GM19023 (cell line): ENCODE data around the gene PKDCC.
"Not testable (repeated sequence)": the region's sequence is repeated elsewhere in the genome, so short reads cannot be mapped to it uniquely, and the experiment has no call there.

Experiments used
- ATAC-seq: cut with Tn5 transposase; IDR thresholded peaks from one replicate; pipeline ENCODE4 v1.9.1; 2021; ENCODE audit warnings: mild to moderate bottlenecking, moderate library complexity; ENCODE audit not compliant: unreplicated experiment

PKDCC gene

DNA sequence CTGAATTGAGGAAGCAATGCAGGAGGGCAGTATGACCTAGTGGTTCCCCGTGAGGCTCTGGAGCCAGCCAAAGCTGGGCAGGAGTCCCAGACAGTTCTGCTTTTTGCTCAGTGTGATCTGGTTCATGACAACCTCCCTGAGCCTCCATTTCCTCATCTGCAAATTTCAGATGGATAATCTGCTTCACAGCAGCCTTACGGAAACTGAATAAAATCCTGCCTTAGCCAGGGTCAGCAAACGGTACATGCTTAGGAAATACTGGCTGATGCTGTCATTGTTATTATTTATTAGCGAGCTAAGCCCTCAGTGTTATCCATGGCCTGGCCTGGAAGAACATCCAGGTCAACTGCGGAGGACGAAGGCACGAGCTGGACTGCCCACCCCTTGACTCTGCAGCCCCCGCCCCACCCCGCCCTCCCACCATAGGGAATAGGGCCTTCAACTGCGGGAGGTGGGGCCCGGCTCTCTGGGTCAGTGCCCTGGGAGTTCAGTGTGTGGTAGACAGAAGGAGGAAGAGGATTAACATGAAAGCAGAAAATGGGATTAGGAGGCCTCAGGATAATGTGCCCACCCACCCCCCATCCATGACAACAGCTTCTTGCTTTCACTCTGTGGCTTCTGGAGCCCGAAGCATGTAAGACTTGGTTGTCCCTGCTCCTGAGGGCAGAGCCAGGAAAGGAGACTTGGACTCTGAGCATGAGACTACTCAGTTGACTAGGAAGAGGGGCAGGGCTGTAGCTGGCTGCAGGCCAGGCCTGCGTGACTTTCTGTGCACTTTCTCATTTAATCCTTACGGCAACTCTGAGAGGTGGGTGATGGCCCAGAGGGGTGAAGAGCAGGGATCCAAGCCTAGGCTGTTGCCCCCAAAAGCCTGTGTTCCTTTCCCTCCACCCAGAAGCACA, 13.1 kb downstream of the PKDCC start:
- no peak for ATAC-seq

GRCh38 chr2:42061839-42062238, 14.0 kb downstream of the PKDCC start:
- no peak for ATAC-seq

- no peak for ATAC-seq
Measured at GRCh38 chr2:42063431-42064171, 15.8 kb downstream of the PKDCC start.

- no peak for ATAC-seq
Measured at GRCh38 chr2:42064417-42064942, 16.7 kb downstream of the PKDCC start.

GRCh38 chr2:42065753-42066152, 17.9 kb downstream of the PKDCC start:
- ATAC-seq = not testable (repeated sequence)

- ATAC-seq = not testable (repeated sequence)
Measured at GRCh38 chr2:42067001-42067400, 19.2 kb downstream of the PKDCC start.

- no peak for ATAC-seq
Measured at GRCh38 chr2:42067521-42067920, 19.7 kb downstream of the PKDCC start.

GRCh38 chr2:42068571-42069178, 20.9 kb downstream of the PKDCC start:
- no peak for ATAC-seq

DNA sequence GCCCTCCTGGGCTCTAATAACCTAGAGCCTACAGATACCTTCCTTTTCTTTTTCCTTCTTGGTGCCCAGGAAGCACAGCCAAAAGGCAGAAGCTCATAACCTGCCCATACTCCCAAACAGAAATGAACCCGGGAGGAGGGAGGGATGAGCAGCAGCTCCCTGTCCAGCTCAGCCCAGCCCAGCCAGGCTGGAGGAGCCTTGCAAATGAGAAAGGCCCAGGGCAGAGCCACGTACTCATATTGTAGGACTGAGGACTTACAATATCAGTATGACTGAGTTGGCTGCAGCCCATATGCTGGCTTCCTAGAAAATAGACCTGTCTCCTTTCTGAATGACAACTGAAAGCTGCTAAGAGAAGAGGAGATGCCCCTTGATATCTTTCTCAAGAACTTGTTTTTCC, 21.7 kb downstream of the PKDCC start:
- no peak for ATAC-seq

DNA sequence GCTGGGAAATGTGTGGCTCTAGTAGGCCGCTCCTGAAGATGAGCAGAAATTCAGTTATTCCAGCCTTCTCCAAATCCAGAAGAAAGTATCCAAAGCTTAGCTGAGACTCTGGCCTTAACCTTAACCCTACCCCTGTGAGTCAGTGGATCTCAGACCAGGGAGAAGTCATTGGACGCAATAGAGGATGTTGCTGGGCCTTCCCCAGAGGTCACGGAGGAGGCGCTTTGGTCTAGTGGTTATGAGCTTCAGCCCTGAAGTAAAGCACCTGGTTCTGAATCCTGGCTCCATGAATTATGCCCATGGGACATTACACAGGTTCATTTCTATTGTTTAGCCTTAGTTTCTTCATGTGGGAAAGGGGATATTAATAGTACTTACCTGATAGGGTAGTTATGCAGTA, 24.0 kb downstream of the PKDCC start:
- no peak for ATAC-seq

GRCh38 chr2:42072349-42073118, 24.7 kb downstream of the PKDCC start:
- no peak for ATAC-seq

GRCh38 chr2:42073739-42074503, 26.1 kb downstream of the PKDCC start:
- ATAC-seq = no peak

GRCh38 chr2:42074661-42075060, 26.8 kb downstream of the PKDCC start:
- no peak for ATAC-seq

GRCh38 chr2:42076357-42077225, 28.8 kb downstream of the PKDCC start:
- ATAC-seq = no peak

DNA sequence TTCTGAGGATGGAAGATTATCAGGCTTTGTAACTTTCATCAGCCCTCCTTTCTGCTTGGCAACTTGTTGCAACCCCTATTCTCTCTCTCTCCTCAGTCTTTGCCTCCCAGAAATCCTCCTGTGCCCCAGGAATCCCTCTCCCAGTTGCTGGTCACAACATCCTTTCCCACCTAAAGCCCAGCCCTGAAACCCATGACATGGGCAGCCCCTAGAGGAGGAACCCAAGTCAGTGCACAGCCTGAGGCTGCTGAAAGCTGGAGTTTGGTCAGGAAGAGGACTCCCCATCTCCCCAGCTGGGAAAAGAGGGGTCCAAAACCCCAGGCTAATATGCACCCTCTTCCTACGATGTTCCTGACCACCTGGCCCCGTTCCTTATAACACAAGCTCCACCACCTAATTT, 29.5 kb downstream of the PKDCC start:
- no peak for ATAC-seq

- no peak for ATAC-seq
Measured at GRCh38 chr2:42079737-42080287, 32.0 kb downstream of the PKDCC start.

GRCh38 chr2:42081151-42081550, 33.3 kb downstream of the PKDCC start:
- ATAC-seq = not testable (repeated sequence)

- ATAC-seq = no peak
Measured at GRCh38 chr2:42082016-42082415, 34.2 kb downstream of the PKDCC start.

GRCh38 chr2:42084231-42084671, 36.4 kb downstream of the PKDCC start:
- no peak for ATAC-seq
